ENCODE data around the gene MAGEB2. TPM values are rescaled to one million over a fixed set of nuclear protein-coding genes. Genes with fewer than 3 reads are reported as not detected.

Gene MAGEB2
- total RNA-seq, 1 donor from 2014 or later, result not detected

- H3K27me3 ChIP-seq, result no peaks in the 10 kb centered on the region
- no peaks in the 10 kb centered on the region for H3K36me3 ChIP-seq
- H3K4me2 ChIP-seq, result no peak overlapping the region
- Mint-ChIP-seq H3K27me3 (ENCODE audit: insufficient read depth, low read depth) (peaks cover 2% of the 10 kb centered on the region), H3K4me3 (no peak overlapping the region), H3K4me1 (peaks cover 7% of the 10 kb centered on the region), H3K9me3 (no peaks in the 10 kb centered on the region), H3K27ac (no peak overlapping the region), H3K36me3 (no peaks in the 10 kb centered on the region)
- H3K9me3 ChIP-seq (ENCODE audit: low read depth), result no peaks in the 10 kb centered on the region
- no peak overlapping the region for H3K4me3 ChIP-seq
- no peaks in the 10 kb centered on the region for H3F3A ChIP-seq (ENCODE audit: low read depth)
- TF ChIP-seq EZH2 (IDR thresholded peaks at IDR 0.05), result no peak
- TF ChIP-seq EZH2phosphoT487 (IDR thresholded peaks at IDR 0.05), result no peak
- no peak for TF ChIP-seq CTCF (IDR thresholded peaks at IDR 0.05)
- H4K20me1 ChIP-seq (ENCODE audit: low read depth), result no peaks in the 10 kb centered on the region
- H2AFZ ChIP-seq (replicated peaks), result no peak overlapping the region
- H3K79me2 ChIP-seq (ENCODE audit: low read depth), result no peaks in the 10 kb centered on the region
- no peak for DNase-seq (ENCODE audit: low spot score)
- H3K4me1 ChIP-seq, result no peaks in the 10 kb centered on the region
- no peak overlapping the region for H3K9ac ChIP-seq
- H3K27ac ChIP-seq, result no peak overlapping the region
Observed at GRCh38 chrX:30224536-30224935, 9.2 kb downstream of the MAGEB2 start.

- peaks cover 7% of the 10 kb centered on the region for H3K4me1 Mint-ChIP-seq
- TF ChIP-seq EZH2 (IDR thresholded peaks at IDR 0.05) (no peak), CTCF (IDR thresholded peaks at IDR 0.05) (no peak), EZH2phosphoT487 (IDR thresholded peaks at IDR 0.05) (no peak)
- no peaks in the 10 kb centered on the region for H3K27me3 Mint-ChIP-seq (ENCODE audit: insufficient read depth, low read depth)
- H3K9me3 ChIP-seq (ENCODE audit: low read depth), result no peaks in the 10 kb centered on the region
- H3K36me3 Mint-ChIP-seq, result no peaks in the 10 kb centered on the region
- no peak overlapping the region for H3K4me3 ChIP-seq
- no peaks in the 10 kb centered on the region for H3K36me3 ChIP-seq
- H3F3A ChIP-seq (ENCODE audit: low read depth), result no peaks in the 10 kb centered on the region
- H4K20me1 ChIP-seq (ENCODE audit: low read depth), result no peaks in the 10 kb centered on the region
- no peak overlapping the region for H3K27ac ChIP-seq
- H2AFZ ChIP-seq (replicated peaks), result no peak overlapping the region
- no peaks in the 10 kb centered on the region for H3K79me2 ChIP-seq (ENCODE audit: low read depth)
- H3K4me2 ChIP-seq, result no peak overlapping the region
- H3K27me3 ChIP-seq, result no peaks in the 10 kb centered on the region
- H3K4me3 Mint-ChIP-seq, result no peak overlapping the region
- peak; percentile 37 for DNase-seq (ENCODE audit: low spot score)
- H3K27ac Mint-ChIP-seq, result no peak overlapping the region
- no peaks in the 10 kb centered on the region for H3K4me1 ChIP-seq
- H3K9ac ChIP-seq, result no peak overlapping the region
- H3K9me3 Mint-ChIP-seq, result peaks cover 2% of the 10 kb centered on the region
Observed at GRCh38 chrX:30228526-30228925, 13.2 kb downstream of the MAGEB2 start.

GRCh38 chrX:30230395-30230794 lies 15.0 kb downstream of the MAGEB2 start, which contains the start of gene MAGEB3:
TSS of gene MAGEB3 (plus strand) at chrX:30230657. CDS start at chrX:30235925, 5,268 bp downstream.
- Histone ChIP-seq H3K79me2 (ENCODE audit: low read depth) (no peaks in the 10 kb centered on the region), H3F3A (ENCODE audit: low read depth) (no peaks in the 10 kb centered on the region), H2AFZ (replicated peaks) (no peak within 1 kb of the TSS), H3K27me3 (no peaks in the 10 kb centered on the region), H3K27ac (no peak within 1 kb of the TSS), H3K4me3 (no peak within 1 kb of the TSS), H3K9ac (no peak within 1 kb of the TSS), H3K4me1 (no peaks in the 10 kb centered on the region), H3K36me3 (no peaks in the 10 kb centered on the region), H3K4me2 (no peak within 1 kb of the TSS), H4K20me1 (ENCODE audit: low read depth) (no peaks in the 10 kb centered on the region), H3K9me3 (ENCODE audit: low read depth) (no peaks in the 10 kb centered on the region)
- no peak for TF ChIP-seq EZH2 (IDR thresholded peaks at IDR 0.05)
- TF ChIP-seq CTCF (IDR thresholded peaks at IDR 0.05), result no peak
- TF ChIP-seq EZH2phosphoT487 (IDR thresholded peaks at IDR 0.05), result no peak
- Mint-ChIP-seq H3K27me3 (ENCODE audit: insufficient read depth, low read depth) (no peaks in the 10 kb centered on the region), H3K4me3 (no peak within 1 kb of the TSS), H3K9me3 (peaks cover 3% of the 10 kb centered on the region), H3K4me1 (peaks cover 2% of the 10 kb centered on the region), H3K27ac (no peak within 1 kb of the TSS), H3K36me3 (no peaks in the 10 kb centered on the region)
- DNase-seq (ENCODE audit: low spot score), result no peak
